H1 (cell line): Measurements from ENCODE around the gene OSBPL3. TPM values are rescaled to one million over a fixed set of nuclear protein-coding genes. Genes with fewer than 3 reads are reported as not detected.

ENCODE experiments used
- CTCF ChIA-PET: fragments of 300-600 bp; sonication (Branson Sonifier 250); formaldehyde crosslinking; loops from one replicate; lab custom pipeline; 2021; ENCODE audit not compliant: partially characterized antibody; lab: Charles Lee
- POLR2A ChIA-PET: fragments of 300-600 bp; sonication (Branson Sonifier 250); formaldehyde crosslinking; loops from one replicate; lab custom pipeline; 2021; ENCODE audit warnings: inconsistent platforms; ENCODE audit not compliant: partially characterized antibody; lab: Charles Lee
- DNase-seq, 2 experiments: peaks; one replicate each; pipeline versions ENCODE4 v3.0.0 to v3.0.0-alpha.2; 2010 to 2022; ENCODE audit warnings: low spot score in 2 of 2, low read depth in 1 of 2, mixed read lengths in 1 of 2
- FAIRE-seq: peaks from 2 replicates; lab custom pipeline; 2011; peaks lifted over from hg19 to GRCh38; lab: Jason Lieb, UNC
- H2AFZ ChIP-seq: 2 replicates; pipeline ENCODE4 v1.8.1; 2012; ENCODE audit warnings: low read length, inconsistent platforms
- H2AK5ac ChIP-seq: 2 replicates; pipeline ENCODE4 v1.6.1; 2013; ENCODE audit warnings: low read depth, low read length
- H2BK120ac ChIP-seq: replicated peaks from 2 replicates; pipeline ENCODE3; 2013; ENCODE audit warnings: low read depth, low read length, inconsistent platforms
- H2BK12ac ChIP-seq: 2 replicates; pipeline ENCODE4 v1.6.1; 2013; ENCODE audit warnings: low read depth, low read length
- H2BK15ac ChIP-seq: 2 replicates; pipeline ENCODE4 v1.6.1; 2013; ENCODE audit warnings: low read length
- H2BK20ac ChIP-seq: 2 replicates; pipeline ENCODE4 v1.6.1; 2013; ENCODE audit warnings: low read length
- H2BK5ac ChIP-seq: 2 replicates; pipeline ENCODE4 v1.6.1; 2013; ENCODE audit warnings: low read depth, low read length
- H3K14ac ChIP-seq: 2 replicates; pipeline ENCODE4 v1.6.1; 2013; ENCODE audit warnings: inconsistent platforms; ENCODE audit not compliant: insufficient read length
- H3K18ac ChIP-seq: 2 replicates; pipeline ENCODE4 v1.6.1; 2013; ENCODE audit warnings: low read length; ENCODE audit errors: extremely low read depth
- H3K23ac ChIP-seq: 2 replicates; pipeline ENCODE4 v1.6.1; 2013; ENCODE audit warnings: inconsistent platforms; ENCODE audit not compliant: insufficient read length
- H3K23me2 ChIP-seq: 2 replicates; pipeline ENCODE4 v1.6.1; 2013; ENCODE audit warnings: low read depth, low read length
- H3K27ac ChIP-seq: 2 replicates; pipeline ENCODE4 v1.6.1; 2011; ENCODE audit warnings: low read depth, low read length, inconsistent platforms
- H3K27me3 ChIP-seq, 4 experiments: replicated peaks in 1 of 4; 1 replicate in 1 of 4; 2 replicates in 3 of 4; pipeline versions ENCODE4 v1.6.1 to v1.8.1; 2011 to 2013; ENCODE audit warnings: low read length in 3 of 4, mild to moderate bottlenecking in 3 of 4, inconsistent platforms in 2 of 4, mixed read lengths in 2 of 4, moderate library complexity in 1 of 4; ENCODE audit not compliant: control insufficient read depth in 3 of 4, insufficient read depth in 3 of 4; ENCODE audit errors: extremely low read depth in 1 of 4
- H3K36me3 ChIP-seq, 4 experiments: 2 replicates each; pipeline versions ENCODE4 v1.6.1 to v1.8.1; 2011 to 2013; ENCODE audit warnings: mild to moderate bottlenecking in 4 of 4, low read length in 3 of 4, moderate library complexity in 2 of 4, control low read depth in 1 of 4, inconsistent platforms in 1 of 4; ENCODE audit not compliant: insufficient read depth in 4 of 4, control insufficient read depth in 2 of 4
- H3K4ac ChIP-seq: replicated peaks from 2 replicates; pipeline ENCODE3; 2013; ENCODE audit warnings: low read length, low read depth, mixed read lengths, inconsistent platforms; ENCODE audit not compliant: insufficient read length
- H3K4me1 ChIP-seq, 4 experiments: replicated peaks in 1 of 4; 1 replicate in 1 of 4; 2 replicates in 3 of 4; pipeline versions ENCODE4 v1.6.1 to v1.8.1; 2011 to 2013; ENCODE audit warnings: low read length in 3 of 4, inconsistent platforms in 2 of 4, mixed read lengths in 1 of 4; ENCODE audit not compliant: insufficient read depth in 4 of 4, control insufficient read depth in 3 of 4
- H3K4me2 ChIP-seq, 2 experiments: 2 replicates each; pipeline versions ENCODE4 v1.6.1 to v1.8.1; 2011 to 2013; ENCODE audit warnings: low read depth in 2 of 2, low read length in 2 of 2, control low read depth in 1 of 2, inconsistent platforms in 1 of 2, mild to moderate bottlenecking in 1 of 2; ENCODE audit not compliant: insufficient read depth in 1 of 2
- H3K4me3 ChIP-seq, 4 experiments: fragments of 200-600, 300-600 bp in 1 of 4; sonication (generic), shearing (Covaris generic), sonication (Bioruptor Twin) in 1 of 4; 2 replicates each; pipeline versions ENCODE4 v1.5.1 to v1.8.1; 2011 to 2016; ENCODE audit warnings: low read length in 4 of 4, low read depth in 3 of 4, control low read depth in 2 of 4, inconsistent platforms in 2 of 4, mild to moderate bottlenecking in 2 of 4, mixed read lengths in 1 of 4, moderate library complexity in 1 of 4; ENCODE audit not compliant: insufficient read depth in 2 of 4; ENCODE audit errors: extremely low read depth in 1 of 4
- H3K56ac ChIP-seq: replicated peaks from 2 replicates; pipeline ENCODE3; 2013; ENCODE audit warnings: low read depth, mild to moderate bottlenecking, mixed read lengths, low read length, inconsistent platforms; ENCODE audit not compliant: insufficient read length
- H3K79me1 ChIP-seq: 2 replicates; pipeline ENCODE4 v1.6.1; 2013; ENCODE audit warnings: low read depth, low read length, control low read depth
- H3K79me2 ChIP-seq, 2 experiments: 2 replicates each; pipeline versions ENCODE4 v1.6.1 to v1.8.1; 2012 to 2013; ENCODE audit warnings: low read length in 2 of 2, mild to moderate bottlenecking in 2 of 2, inconsistent platforms in 1 of 2; ENCODE audit not compliant: insufficient read depth in 2 of 2, control insufficient read depth in 1 of 2
- H3K9ac ChIP-seq, 4 experiments: replicated peaks in 1 of 4; 1 replicate in 1 of 4; 2 replicates in 3 of 4; pipeline versions ENCODE4 v1.6.1 to v1.8.1; 2011 to 2013; ENCODE audit warnings: low read depth in 3 of 4, low read length in 3 of 4, control low read depth in 2 of 4, mild to moderate bottlenecking in 2 of 4, moderate library complexity in 2 of 4, inconsistent platforms in 1 of 4; ENCODE audit errors: extremely low read depth in 1 of 4
- H3K9me3 ChIP-seq, 2 experiments: 2 replicates each; pipeline versions ENCODE4 v1.6.1 to v1.8.1; 2012 to 2013; ENCODE audit warnings: mild to moderate bottlenecking in 2 of 2, moderate library complexity in 2 of 2, control low read depth in 1 of 2, inconsistent platforms in 1 of 2, low read depth in 1 of 2, low read length in 1 of 2, mixed read lengths in 1 of 2; ENCODE audit not compliant: insufficient read depth in 2 of 2
- H4K20me1 ChIP-seq, 2 experiments: replicated peaks in 1 of 2; 2 replicates each; pipeline versions ENCODE3 to v1.8.1; 2011 to 2013; ENCODE audit warnings: inconsistent platforms in 2 of 2, low read length in 2 of 2, mild to moderate bottlenecking in 1 of 2; ENCODE audit not compliant: insufficient read depth in 2 of 2, control insufficient read depth in 1 of 2
- H4K5ac ChIP-seq: 2 replicates; pipeline ENCODE4 v1.6.1; 2013; ENCODE audit warnings: low read length, low read depth, mixed read lengths, inconsistent platforms; ENCODE audit not compliant: insufficient read length
- H4K8ac ChIP-seq: 2 replicates; pipeline ENCODE4 v1.8.0; 2013; ENCODE audit warnings: mild to moderate bottlenecking, moderate library complexity, low read length, inconsistent platforms; ENCODE audit not compliant: insufficient read depth; ENCODE audit errors: extremely low read depth
- H4K91ac ChIP-seq: replicated peaks from 2 replicates; pipeline ENCODE3; 2013; ENCODE audit warnings: low read length, mixed read lengths, inconsistent platforms; ENCODE audit not compliant: insufficient read length
- ATF3 ChIP-seq: IDR thresholded peaks from 2 replicates; pipeline ENCODE4 v1.6.1; 2011; ENCODE audit warnings: low read depth, mild to moderate bottlenecking, low read length; ENCODE audit not compliant: insufficient read depth
- CEBPB ChIP-seq: IDR thresholded peaks from 2 replicates; pipeline ENCODE4 v1.6.1; 2012; ENCODE audit warnings: low read depth, low read length
- CHD2 ChIP-seq: IDR thresholded peaks from 2 replicates; pipeline ENCODE4 v1.6.1; 2012; ENCODE audit warnings: low read length, improper control_type of control experiment
- CTBP2 ChIP-seq: IDR thresholded peaks from 2 replicates; pipeline ENCODE4 v1.7.0; 2011; ENCODE audit warnings: borderline replicate concordance, mild to moderate bottlenecking, moderate library complexity, mixed read lengths, low read length; ENCODE audit not compliant: insufficient read depth, insufficient read length
- GTF2F1 ChIP-seq: IDR thresholded peaks from 2 replicates; pipeline ENCODE4 v1.6.1; 2012; ENCODE audit warnings: low read depth, low read length, improper control_type of control experiment, borderline replicate concordance
- MAFK ChIP-seq: IDR thresholded peaks from 2 replicates; pipeline ENCODE4 v1.6.1; 2012; ENCODE audit warnings: low read depth, mild to moderate bottlenecking, improper control_type of control experiment, low read length
- PHF8 ChIP-seq: fragments of 200-600 bp; sonication (generic); conservative IDR thresholded peaks from 2 replicates; pipeline ENCODE4 v1.7.1; 2012; ENCODE audit warnings: low read depth, mild to moderate bottlenecking, inconsistent platforms, low read length, moderate library complexity
- SP1 ChIP-seq: IDR thresholded peaks from 2 replicates; pipeline ENCODE4 v1.6.1; 2011; ENCODE audit warnings: low read depth, low read length
- SP2 ChIP-seq: IDR thresholded peaks from 2 replicates; pipeline ENCODE4 v1.6.1; 2012; ENCODE audit warnings: mild to moderate bottlenecking, low read length, inconsistent platforms
- SP4 ChIP-seq: IDR thresholded peaks from 2 replicates; pipeline ENCODE4 v1.6.1; 2012; ENCODE audit warnings: low read length, inconsistent platforms
- TAF1 ChIP-seq: IDR thresholded peaks from 2 replicates; pipeline ENCODE4 v1.6.1; 2011; ENCODE audit warnings: mild to moderate bottlenecking, low read depth, low read length
- TAF7 ChIP-seq: optimal IDR thresholded peaks from 2 replicates; pipeline ENCODE3; 2011; ENCODE audit warnings: low read depth, mild to moderate bottlenecking, inconsistent platforms, low read length, moderate library complexity, borderline replicate concordance
- WGBS, 2 experiments: shearing (Covaris generic) in 1 of 2; methylation state at CpG; one replicate each; pipeline versions ENCODE4 v1.1.6 to v1.1.7; 2013 to 2015; ENCODE audit warnings: low lambda C conversion rate in 2 of 2, mixed read lengths in 2 of 2, inconsistent platforms in 1 of 2, low coverage in 1 of 2, missing lambda C conversion rate in 1 of 2; ENCODE audit not compliant: insufficient replicate concordance in 2 of 2, insufficient coverage in 1 of 2, insufficient read length in 1 of 2; ENCODE audit errors: extremely low coverage in 1 of 2, missing lambda C conversion rate in 1 of 2; 5-methylcytosine and 5-hydroxymethylcytosine counted together
- polyA plus RNA-seq, 7 experiments: library from polyadenylated mRNA; depleted of rRNA in 3 of 7; stranded (reverse) in 5 of 7; unstranded in 2 of 7; fragments of >200 nt in 5 of 7; fragments of 200-250 nt in 2 of 7; gene quantifications; 1 replicate in 5 of 7; 2 replicates in 1 of 7; 4 replicates in 1 of 7; pipeline versions ENCODE4 v1.2.1 to v1.2.3, GENCODE V29; 2011 to 2013; ENCODE audit warnings: missing spikeins in 2 of 7, mixed read lengths in 2 of 7
- total RNA-seq: library from RNA; stranded (reverse); fragmentation: NEBNext Ultra II Directional; extraction: Animal tissue kit (Norgen Biotek cat#: 25700); gene quantifications from 2 replicates; pipeline ENCODE4 v1.2.1, GENCODE V29; 2021
- TF ChIP-seq, protein P1 (sequence below): IDR thresholded peaks from 2 replicates; pipeline ENCODE4 v1.6.1; 2012; ENCODE audit warnings: inconsistent platforms

Gene OSBPL3
- total and polyA plus RNA-seq, 2 of the 8 experiments (the other 6 are each of a cell fraction or from before 2014, with no cell fraction given) = 2.8 to 13.9 TPM

DNA sequence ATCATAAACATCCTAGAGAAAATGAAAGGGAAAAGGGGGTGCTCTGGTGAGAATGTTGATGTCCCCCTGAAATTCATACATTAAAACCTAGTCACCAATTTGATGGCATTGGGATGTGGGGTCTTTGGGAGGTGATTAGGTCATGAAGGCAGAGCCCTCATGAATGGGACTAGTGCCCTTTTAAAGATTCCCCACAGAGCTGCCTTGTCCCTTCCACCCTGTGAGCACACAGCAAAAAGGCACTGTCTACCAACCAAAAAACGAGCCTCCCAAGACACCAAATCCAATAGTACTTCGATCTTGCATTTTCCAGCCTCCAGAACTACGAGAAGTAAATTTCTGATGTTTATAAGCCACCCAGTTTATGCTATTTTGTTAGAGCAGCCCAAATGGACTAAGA is 47.6 kb downstream of the OSBPL3 start:
- no peaks in the 10 kb centered on the region for H3K9me3 ChIP-seq
- CTCF ChIA-PET = interaction anchor here (1.8 to 1.9 kb wide), 2 partner anchors 9 to 162 kb away, joined by 3 to 5 read pairs; no protein-coding TSS in a partner anchor
- no peak overlapping the region for H3K9ac ChIP-seq
- H3K79me2 ChIP-seq = 0 out of 4 replicates have a peak, but pooled peaks cover 0 to 5% of the 10 kb centered on the region in 2 experiments
- H3K23ac ChIP-seq = no peak overlapping the region
- no peak overlapping the region for H2BK15ac ChIP-seq
- H3K36me3 ChIP-seq = no peaks in the 10 kb centered on the region
- POLR2A ChIA-PET = no interaction called here
- H3K27me3 ChIP-seq = no peaks in the 10 kb centered on the region
- H3K79me1 ChIP-seq = no peaks in the 10 kb centered on the region
- no peaks in the 10 kb centered on the region for H4K20me1 ChIP-seq
- H3K14ac ChIP-seq = no peak overlapping the region
- H3K4me2 ChIP-seq = peak overlapping the region in 1 of 2 experiments; percentile 10; a peak in 1 of 4 replicates
- 84% methylated on average over 3 of the region's 3 CpGs; no CpG with 5 or more reads in 1 of the 2 experiments for WGBS, 2 experiments
- H2BK12ac ChIP-seq = no peak overlapping the region; the same call in 1 of the 2 replicates
- H4K91ac ChIP-seq = no peak overlapping the region
- no peak overlapping the region for H2BK120ac ChIP-seq
- DNase-seq (no peak), FAIRE-seq (no peak)
- H3K27ac ChIP-seq = no peak overlapping the region
- H2BK5ac ChIP-seq = no peak overlapping the region
- H2AK5ac ChIP-seq = no peak overlapping the region
- H4K5ac ChIP-seq = no peak overlapping the region
- H3K56ac ChIP-seq = no peak overlapping the region
- no peaks in the 10 kb centered on the region for H3K23me2 ChIP-seq
- no peak overlapping the region for H3K4me3 ChIP-seq
- no peak overlapping the region for H2AFZ ChIP-seq
- no peak overlapping the region for H4K8ac ChIP-seq
- H3K4ac ChIP-seq = no peak overlapping the region
- H3K18ac ChIP-seq = no peak overlapping the region
- H3K4me1 ChIP-seq = peaks cover 1 to 9% (median 7%) of the 10 kb centered on the region in 4 experiments; a peak in 6 of 7 replicates
- no peak overlapping the region for H2BK20ac ChIP-seq
- TF ChIP-seq ATF3 (no peak), CEBPB (no peak), SP1 (no peak), GTF2F1 (no peak), CTBP2 (no peak), SP4 (no peak), CHD2 (no peak), TAF1 (no peak), TAF7 (no peak), MAFK (no peak), SP2 (no peak), PHF8 (no peak)
- TF ChIP-seq, protein P1, sequence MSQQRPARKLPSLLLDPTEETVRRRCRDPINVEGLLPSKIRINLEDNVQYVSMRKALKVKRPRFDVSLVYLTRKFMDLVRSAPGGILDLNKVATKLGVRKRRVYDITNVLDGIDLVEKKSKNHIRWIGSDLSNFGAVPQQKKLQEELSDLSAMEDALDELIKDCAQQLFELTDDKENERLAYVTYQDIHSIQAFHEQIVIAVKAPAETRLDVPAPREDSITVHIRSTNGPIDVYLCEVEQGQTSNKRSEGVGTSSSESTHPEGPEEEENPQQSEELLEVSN = no peak
